GM23338 (cell line): ENCODE results near the gene MTMR3. TPM values are rescaled to one million over a fixed set of nuclear protein-coding genes. Genes with fewer than 3 reads are reported as not detected.

Experiments
- ATAC-seq: fragments of 200-7000 bp; cut with Tn5 transposase; 3 replicates; pipeline ENCODE4 v1.9.1; 2020
- DNase-seq: peaks from one replicate; pipeline ENCODE4 v3.0.0-alpha.2; 2015; ENCODE audit warnings: low spot score
- H2AFZ ChIP-seq: fragments of 200-600 bp; sonication (generic); 2 replicates; pipeline ENCODE4 v1.8.0; 2016; ENCODE audit warnings: antibody characterized with exemption, mild to moderate bottlenecking, moderate library complexity
- H3F3A ChIP-seq: fragments of 200-600 bp; sonication (generic); replicated peaks from 2 replicates; pipeline ENCODE4 v1.8.0; 2017; ENCODE audit warnings: antibody characterized with exemption, mixed run types, low read depth
- H3K27ac ChIP-seq: fragments of 200-600 bp; sonication (generic); 2 replicates; pipeline ENCODE4 v1.6.1; 2016; ENCODE audit warnings: low read depth
- H3K27me3 ChIP-seq: fragments of 200-600 bp; sonication (generic); 2 replicates; pipeline ENCODE4 v1.8.0; 2016; ENCODE audit warnings: mild to moderate bottlenecking, mixed run types, moderate library complexity; ENCODE audit not compliant: insufficient read depth
- H3K36me3 ChIP-seq: fragments of 200-600 bp; sonication (generic); 2 replicates; pipeline ENCODE4 v1.8.0; 2016; ENCODE audit warnings: mild to moderate bottlenecking; ENCODE audit not compliant: insufficient read depth
- H3K4me1 ChIP-seq: fragments of 200-600 bp; sonication (generic); 2 replicates; pipeline ENCODE4 v1.8.0; 2016; ENCODE audit warnings: mild to moderate bottlenecking, moderate library complexity; ENCODE audit not compliant: insufficient read depth
- H3K4me2 ChIP-seq: fragments of 200-600 bp; sonication (generic); 2 replicates; pipeline ENCODE4 v1.7.1; 2017; ENCODE audit warnings: mixed run types
- H3K4me3 ChIP-seq: fragments of 200-600 bp; sonication (generic); 2 replicates; pipeline ENCODE4 v1.6.1; 2016; ENCODE audit warnings: mixed run types
- H3K79me2 ChIP-seq: fragments of 200-600 bp; sonication (generic); replicated peaks from 2 replicates; pipeline ENCODE4 v1.8.0; 2017; ENCODE audit warnings: mild to moderate bottlenecking; ENCODE audit not compliant: insufficient read depth
- H3K9me2 ChIP-seq: fragments of 200-600 bp; sonication (generic); 2 replicates; pipeline ENCODE4 v1.8.0; 2017; ENCODE audit not compliant: insufficient read depth
- H4K20me1 ChIP-seq: fragments of 200-600 bp; sonication (generic); replicated peaks from 2 replicates; pipeline ENCODE4 v1.8.0; 2017; ENCODE audit warnings: mild to moderate bottlenecking; ENCODE audit not compliant: insufficient read depth
- H3K27ac Mint-ChIP-seq: 2 replicates; pipeline ENCODE4 v1.8.0; 2020; ENCODE audit warnings: inconsistent platforms, mild to moderate bottlenecking, moderate library complexity, mixed read lengths
- H3K27me3 Mint-ChIP-seq: 3 replicates; pipeline ENCODE4 v1.8.0; 2022; ENCODE audit warnings: low read depth, mild to moderate bottlenecking, moderate library complexity, mixed read lengths, inconsistent platforms; ENCODE audit not compliant: insufficient read depth, poor library complexity
- H3K36me3 Mint-ChIP-seq: 3 replicates; pipeline ENCODE4 v1.8.0; 2021; ENCODE audit warnings: low read depth, mild to moderate bottlenecking, inconsistent platforms, moderate library complexity, mixed read lengths
- H3K4me1 Mint-ChIP-seq: 3 replicates; pipeline ENCODE4 v1.8.0; 2020; ENCODE audit warnings: mild to moderate bottlenecking, inconsistent platforms, mixed read lengths
- H3K4me3 Mint-ChIP-seq: 3 replicates; pipeline ENCODE4 v1.8.0; 2021; ENCODE audit warnings: moderate library complexity, mild to moderate bottlenecking, inconsistent platforms, mixed read lengths
- H3K9me3 Mint-ChIP-seq: 3 replicates; pipeline ENCODE4 v1.8.0; 2020; ENCODE audit warnings: moderate library complexity, mild to moderate bottlenecking, inconsistent platforms, mixed read lengths
- CREB1 ChIP-seq: fragments of 250-450 bp; sonication (Bioruptor Pico); IDR thresholded peaks from 2 replicates; pipeline ENCODE4 v1.5.0; 2020; ENCODE audit warnings: low read depth, mild to moderate bottlenecking, moderate library complexity
- EZH2 ChIP-seq: fragments of 200-600 bp; sonication (generic); IDR thresholded peaks from one replicate; pipeline ENCODE4 v1.8.0; 2017; ENCODE audit warnings: antibody characterized with exemption, mild to moderate bottlenecking, low read depth; ENCODE audit not compliant: unreplicated experiment
- EZH2phosphoT487 ChIP-seq: fragments of 200-600 bp; sonication (generic); IDR thresholded peaks from one replicate; pipeline ENCODE4 v1.8.1; 2018; ENCODE audit warnings: antibody characterized with exemption; ENCODE audit not compliant: unreplicated experiment
- JUNB ChIP-seq: IDR thresholded peaks from one replicate; pipeline ENCODE4 v1.6.1; 2016; ENCODE audit warnings: antibody characterized with exemption; ENCODE audit not compliant: unreplicated experiment
- NANOG ChIP-seq: IDR thresholded peaks from 2 replicates; pipeline ENCODE4 v1.6.1; 2016; ENCODE audit warnings: antibody characterized with exemption, borderline replicate concordance
- POLR2AphosphoS5 ChIP-seq: IDR thresholded peaks from 2 replicates; pipeline ENCODE4 v1.6.1; 2016; ENCODE audit warnings: antibody characterized with exemption, low read depth
- STAT1 ChIP-seq: IDR thresholded peaks from one replicate; pipeline ENCODE4 v1.6.1; 2016; ENCODE audit warnings: antibody characterized with exemption; ENCODE audit not compliant: unreplicated experiment
- ZNF114 ChIP-seq: fragments of 250-450 bp; sonication (Bioruptor Pico); IDR thresholded peaks from 2 replicates; pipeline ENCODE4 v1.5.0; 2020; ENCODE audit warnings: mild to moderate bottlenecking, moderate library complexity
- ZNF331 ChIP-seq: fragments of 250-450 bp; sonication (Bioruptor Pico); IDR thresholded peaks from 2 replicates; pipeline ENCODE4 v1.5.0; 2020; ENCODE audit warnings: low read depth, mild to moderate bottlenecking, moderate library complexity
- polyA plus RNA-seq: library from polyadenylated mRNA; unstranded; fragments of >200 nt; fragmentation: Nextera tagmentation; extraction: Ambion mirVana; gene quantifications from 2 replicates; pipeline ENCODE4 v1.2.1, GENCODE V29; 2016
- total RNA-seq: library from RNA; depleted of rRNA; stranded (reverse); fragments of >200 nt; shearing (Covaris generic); gene quantifications from 2 replicates; pipeline ENCODE4 v1.2.3, GENCODE V29; 2014
- TF ChIP-seq, protein P1 (sequence below): IDR thresholded peaks from one replicate; pipeline ENCODE4 v1.6.1; 2018; ENCODE audit warnings: antibody characterized with exemption; ENCODE audit not compliant: unreplicated experiment
- TF ChIP-seq, protein P2 (sequence below), 2 experiments: fragments of 200-600 bp in 1 of 2; sonication (generic) in 1 of 2; conservative IDR thresholded peaks; 2 replicates each; pipeline versions ENCODE4 v1.5.1 to v1.6.1; 2016 to 2017; ENCODE audit warnings: antibody characterized with exemption in 2 of 2, low read depth in 2 of 2, mild to moderate bottlenecking in 2 of 2, moderate library complexity in 1 of 2
- TF ChIP-seq, protein P3 (sequence below): IDR thresholded peaks from 2 replicates; pipeline ENCODE4 v1.6.1; 2016; ENCODE audit warnings: antibody characterized with exemption

The MTMR3 gene
- total and polyA plus RNA-seq, 2 experiments from 2014 or later, result 5.2 to 27.4 TPM

DNA sequence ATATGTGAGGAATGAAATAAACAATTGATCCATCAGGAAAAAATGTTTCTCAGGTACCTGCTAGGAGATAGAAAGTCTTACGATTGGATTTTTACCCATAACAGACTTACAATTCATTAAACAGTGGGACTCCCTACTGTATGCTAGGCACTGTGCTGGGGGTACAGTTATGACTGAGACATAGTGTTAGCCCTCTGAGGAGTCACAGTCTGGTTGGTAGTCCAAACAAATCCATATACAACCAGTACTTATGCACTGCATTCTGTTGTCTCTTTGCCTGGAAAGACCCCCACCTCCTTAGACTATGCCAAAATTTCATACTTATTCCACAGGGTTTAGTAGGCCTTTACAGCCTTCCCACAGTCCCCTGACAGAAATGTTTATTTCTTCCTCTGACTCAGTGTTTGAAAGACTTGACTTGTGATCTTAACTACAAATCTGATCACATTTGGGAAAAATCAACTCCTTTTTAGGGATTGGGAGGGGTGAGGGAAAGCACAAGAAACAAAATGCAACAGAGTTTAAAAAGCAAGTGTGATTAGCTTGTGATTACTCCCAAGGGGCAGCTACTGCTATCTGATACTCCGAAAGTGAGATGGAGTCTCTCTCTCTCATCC, 127.9 kb downstream of the MTMR3 start (continued):
- TF ChIP-seq, protein P1, sequence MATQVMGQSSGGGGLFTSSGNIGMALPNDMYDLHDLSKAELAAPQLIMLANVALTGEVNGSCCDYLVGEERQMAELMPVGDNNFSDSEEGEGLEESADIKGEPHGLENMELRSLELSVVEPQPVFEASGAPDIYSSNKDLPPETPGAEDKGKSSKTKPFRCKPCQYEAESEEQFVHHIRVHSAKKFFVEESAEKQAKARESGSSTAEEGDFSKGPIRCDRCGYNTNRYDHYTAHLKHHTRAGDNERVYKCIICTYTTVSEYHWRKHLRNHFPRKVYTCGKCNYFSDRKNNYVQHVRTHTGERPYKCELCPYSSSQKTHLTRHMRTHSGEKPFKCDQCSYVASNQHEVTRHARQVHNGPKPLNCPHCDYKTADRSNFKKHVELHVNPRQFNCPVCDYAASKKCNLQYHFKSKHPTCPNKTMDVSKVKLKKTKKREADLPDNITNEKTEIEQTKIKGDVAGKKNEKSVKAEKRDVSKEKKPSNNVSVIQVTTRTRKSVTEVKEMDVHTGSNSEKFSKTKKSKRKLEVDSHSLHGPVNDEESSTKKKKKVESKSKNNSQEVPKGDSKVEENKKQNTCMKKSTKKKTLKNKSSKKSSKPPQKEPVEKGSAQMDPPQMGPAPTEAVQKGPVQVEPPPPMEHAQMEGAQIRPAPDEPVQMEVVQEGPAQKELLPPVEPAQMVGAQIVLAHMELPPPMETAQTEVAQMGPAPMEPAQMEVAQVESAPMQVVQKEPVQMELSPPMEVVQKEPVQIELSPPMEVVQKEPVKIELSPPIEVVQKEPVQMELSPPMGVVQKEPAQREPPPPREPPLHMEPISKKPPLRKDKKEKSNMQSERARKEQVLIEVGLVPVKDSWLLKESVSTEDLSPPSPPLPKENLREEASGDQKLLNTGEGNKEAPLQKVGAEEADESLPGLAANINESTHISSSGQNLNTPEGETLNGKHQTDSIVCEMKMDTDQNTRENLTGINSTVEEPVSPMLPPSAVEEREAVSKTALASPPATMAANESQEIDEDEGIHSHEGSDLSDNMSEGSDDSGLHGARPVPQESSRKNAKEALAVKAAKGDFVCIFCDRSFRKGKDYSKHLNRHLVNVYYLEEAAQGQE, result no peak
- TF ChIP-seq, protein P2, sequence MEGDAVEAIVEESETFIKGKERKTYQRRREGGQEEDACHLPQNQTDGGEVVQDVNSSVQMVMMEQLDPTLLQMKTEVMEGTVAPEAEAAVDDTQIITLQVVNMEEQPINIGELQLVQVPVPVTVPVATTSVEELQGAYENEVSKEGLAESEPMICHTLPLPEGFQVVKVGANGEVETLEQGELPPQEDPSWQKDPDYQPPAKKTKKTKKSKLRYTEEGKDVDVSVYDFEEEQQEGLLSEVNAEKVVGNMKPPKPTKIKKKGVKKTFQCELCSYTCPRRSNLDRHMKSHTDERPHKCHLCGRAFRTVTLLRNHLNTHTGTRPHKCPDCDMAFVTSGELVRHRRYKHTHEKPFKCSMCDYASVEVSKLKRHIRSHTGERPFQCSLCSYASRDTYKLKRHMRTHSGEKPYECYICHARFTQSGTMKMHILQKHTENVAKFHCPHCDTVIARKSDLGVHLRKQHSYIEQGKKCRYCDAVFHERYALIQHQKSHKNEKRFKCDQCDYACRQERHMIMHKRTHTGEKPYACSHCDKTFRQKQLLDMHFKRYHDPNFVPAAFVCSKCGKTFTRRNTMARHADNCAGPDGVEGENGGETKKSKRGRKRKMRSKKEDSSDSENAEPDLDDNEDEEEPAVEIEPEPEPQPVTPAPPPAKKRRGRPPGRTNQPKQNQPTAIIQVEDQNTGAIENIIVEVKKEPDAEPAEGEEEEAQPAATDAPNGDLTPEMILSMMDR (conservative IDR thresholded peaks at IDR 0.05; ENCODE audit: low read depth in 2 of 2), result no peak
- TF ChIP-seq POLR2AphosphoS5 (no peak), STAT1 (no peak), EZH2 (no peak), ZNF114 (CRISPR knock-in tag) (no peak), EZH2phosphoT487 (no peak), ZNF331 (CRISPR knock-in tag) (no peak), NANOG (no peak), JUNB (no peak)

DNA sequence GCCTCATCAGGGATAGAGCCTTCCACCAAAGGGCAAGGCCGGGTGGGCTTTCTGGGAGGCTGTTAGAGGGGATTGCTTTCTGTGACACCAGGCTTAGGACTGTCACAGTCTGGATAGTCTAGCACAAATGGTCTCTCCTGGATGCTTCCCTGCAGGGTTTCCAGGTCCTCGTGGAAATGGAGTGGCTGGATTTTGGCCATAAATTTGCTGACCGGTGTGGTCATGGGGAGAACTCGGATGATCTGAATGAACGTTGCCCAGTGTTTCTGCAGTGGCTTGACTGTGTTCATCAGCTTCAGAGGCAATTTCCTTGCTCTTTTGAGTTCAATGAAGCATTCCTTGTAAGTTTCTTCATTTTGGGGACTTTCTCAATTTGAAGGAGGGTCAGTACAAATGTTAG, 130.2 kb downstream of the MTMR3 start:
- no peak overlapping the region for H3K4me3 ChIP-seq
- ATAC-seq (no peak), DNase-seq (no peak)
- no peaks in the 10 kb centered on the region for H3K79me2 ChIP-seq
- Mint-ChIP-seq H3K4me3 (no peak overlapping the region), H3K36me3 (peaks cover 14% of the 10 kb centered on the region), H3K9me3 (no peaks in the 10 kb centered on the region), H3K27me3 (no peaks in the 10 kb centered on the region), H3K4me1 (peaks cover 3% of the 10 kb centered on the region), H3K27ac (no peak overlapping the region)
- H3K27ac ChIP-seq, result no peak overlapping the region
- no peaks in the 10 kb centered on the region for H3K27me3 ChIP-seq
- no peaks in the 10 kb centered on the region for H3F3A ChIP-seq
- H3K4me2 ChIP-seq, result no peak overlapping the region
- no peaks in the 10 kb centered on the region; the same call in 1 of the 2 replicates for H4K20me1 ChIP-seq
- no peaks in the 10 kb centered on the region; the same call in 1 of the 2 replicates for H3K36me3 ChIP-seq
- no peaks in the 10 kb centered on the region for H3K9me2 ChIP-seq
- no peaks in the 10 kb centered on the region for H3K4me1 ChIP-seq
- H2AFZ ChIP-seq, result no peak overlapping the region
- no peak for TF ChIP-seq STAT1
- TF ChIP-seq, protein P3, sequence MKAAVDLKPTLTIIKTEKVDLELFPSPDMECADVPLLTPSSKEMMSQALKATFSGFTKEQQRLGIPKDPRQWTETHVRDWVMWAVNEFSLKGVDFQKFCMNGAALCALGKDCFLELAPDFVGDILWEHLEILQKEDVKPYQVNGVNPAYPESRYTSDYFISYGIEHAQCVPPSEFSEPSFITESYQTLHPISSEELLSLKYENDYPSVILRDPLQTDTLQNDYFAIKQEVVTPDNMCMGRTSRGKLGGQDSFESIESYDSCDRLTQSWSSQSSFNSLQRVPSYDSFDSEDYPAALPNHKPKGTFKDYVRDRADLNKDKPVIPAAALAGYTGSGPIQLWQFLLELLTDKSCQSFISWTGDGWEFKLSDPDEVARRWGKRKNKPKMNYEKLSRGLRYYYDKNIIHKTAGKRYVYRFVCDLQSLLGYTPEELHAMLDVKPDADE, result no peak
- TF ChIP-seq, protein P2 (conservative IDR thresholded peaks at IDR 0.05; ENCODE audit: low read depth in 2 of 2), result no peak
- no peak for TF ChIP-seq CREB1
